K562 (cell line): ENCODE measurements around the gene NBEA.

Experiments used
- CTCF ChIP-seq, 3 experiments: IDR thresholded peaks in 2 of 3; conservative IDR thresholded peaks in 1 of 3; 2 replicates each; pipeline ENCODE4 v1.5.1; 2011 to 2012; ENCODE audit warnings: low read length in 3 of 3, mild to moderate bottlenecking in 3 of 3, control low read depth in 2 of 3, improper control_type of control experiment in 1 of 3, inconsistent platforms in 1 of 3, low read depth in 1 of 3, mixed read lengths in 1 of 3, moderate library complexity in 1 of 3; ENCODE audit not compliant: insufficient read depth in 2 of 3
- EZH2 ChIP-seq: IDR thresholded peaks from 2 replicates; pipeline ENCODE4 v1.6.1; 2012; ENCODE audit warnings: low read depth, mild to moderate bottlenecking, inconsistent platforms, low read length, borderline replicate concordance
- HDAC2 ChIP-seq: fragments of 450-650 bp; IDR thresholded peaks from 2 replicates; pipeline ENCODE4 v1.6.1; 2016; ENCODE audit warnings: mild to moderate bottlenecking
- IRF2 ChIP-seq: sonication (generic); formaldehyde crosslinking; IDR thresholded peaks from 2 replicates; pipeline ENCODE4 v1.8.1; 2022; ENCODE audit warnings: mild to moderate bottlenecking, missing genetic modification reagents
- POLR2AphosphoS5 ChIP-seq: IDR thresholded peaks from 2 replicates; pipeline ENCODE4 v1.6.1; 2011; ENCODE audit warnings: mild to moderate bottlenecking, low read depth, low read length, moderate library complexity; ENCODE audit not compliant: control insufficient read depth, insufficient read depth
- TF ChIP-seq, protein P1 (sequence below): IDR thresholded peaks from 2 replicates; pipeline ENCODE4 v1.6.1; 2016; ENCODE audit warnings: missing genetic modification characterization, missing compliant biosample characterization

- TF ChIP-seq IRF2 (CRISPR knock-in tag) = no peak
- TF ChIP-seq EZH2 = no peak
- TF ChIP-seq CTCF (IDR thresholded peaks at IDR 0.05 in 2 of 3, conservative IDR thresholded peaks at IDR 0.05 in 1 of 3; ENCODE audit: insufficient read depth in 2 of 3, low read depth in 1 of 3, low read length in 3 of 3) = no peak
- TF ChIP-seq POLR2AphosphoS5 = no peak
- TF ChIP-seq, protein P1, sequence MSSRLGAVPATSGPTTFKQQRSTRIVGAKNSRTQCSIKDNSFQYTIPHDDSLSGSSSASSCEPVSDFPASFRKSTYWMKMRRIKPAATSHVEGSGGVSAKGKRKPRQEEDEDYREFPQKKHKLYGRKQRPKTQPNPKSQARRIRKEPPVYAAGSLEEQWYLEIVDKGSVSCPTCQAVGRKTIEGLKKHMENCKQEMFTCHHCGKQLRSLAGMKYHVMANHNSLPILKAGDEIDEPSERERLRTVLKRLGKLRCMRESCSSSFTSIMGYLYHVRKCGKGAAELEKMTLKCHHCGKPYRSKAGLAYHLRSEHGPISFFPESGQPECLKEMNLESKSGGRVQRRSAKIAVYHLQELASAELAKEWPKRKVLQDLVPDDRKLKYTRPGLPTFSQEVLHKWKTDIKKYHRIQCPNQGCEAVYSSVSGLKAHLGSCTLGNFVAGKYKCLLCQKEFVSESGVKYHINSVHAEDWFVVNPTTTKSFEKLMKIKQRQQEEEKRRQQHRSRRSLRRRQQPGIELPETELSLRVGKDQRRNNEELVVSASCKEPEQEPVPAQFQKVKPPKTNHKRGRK = no peak
- TF ChIP-seq HDAC2 = no peak
Observed at GRCh38 chr13:34931572-34931971, 10.5 kb upstream of the NBEA start.
